Skin of body (tissue), 2 donors: ENCODE measurements around the gene CDKN2AIP. TPM values are rescaled to one million over a fixed set of nuclear protein-coding genes. Genes with fewer than 3 reads are reported as not detected.

Experiments used
- DNase-seq: peaks from one replicate; lab custom pipeline; 2025; lab: John Stamatoyannopoulos, UW
- total RNA-seq: library from RNA; depleted of rRNA; stranded (reverse); fragments of >200 nt; gene quantifications from one replicate; pipeline ENCODE4 v1.2.3, GENCODE V29; 2014

CDKN2AIP gene
- total RNA-seq, 1 donor from 2014 or later, result 18.0 TPM

DNA sequence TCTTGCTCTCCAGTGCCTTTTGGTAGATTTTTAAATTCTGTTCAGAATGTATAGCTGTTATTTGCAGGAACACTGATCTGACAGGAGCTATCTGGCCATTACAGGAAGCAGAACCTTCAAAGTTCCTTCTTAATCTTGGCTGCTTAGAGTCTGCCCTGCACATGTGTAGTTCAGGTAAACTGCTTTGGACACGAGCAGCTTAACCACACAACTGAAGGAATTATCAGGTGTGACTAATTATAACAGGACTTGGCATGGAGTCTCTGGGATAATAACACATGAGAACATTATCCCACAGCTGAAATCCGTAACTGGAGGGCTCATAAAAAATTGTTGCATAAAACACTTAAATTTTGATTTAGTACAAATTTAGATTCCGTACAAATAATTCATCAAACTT is 48.8 kb downstream of the CDKN2AIP start:
- no peak for DNase-seq

DNA sequence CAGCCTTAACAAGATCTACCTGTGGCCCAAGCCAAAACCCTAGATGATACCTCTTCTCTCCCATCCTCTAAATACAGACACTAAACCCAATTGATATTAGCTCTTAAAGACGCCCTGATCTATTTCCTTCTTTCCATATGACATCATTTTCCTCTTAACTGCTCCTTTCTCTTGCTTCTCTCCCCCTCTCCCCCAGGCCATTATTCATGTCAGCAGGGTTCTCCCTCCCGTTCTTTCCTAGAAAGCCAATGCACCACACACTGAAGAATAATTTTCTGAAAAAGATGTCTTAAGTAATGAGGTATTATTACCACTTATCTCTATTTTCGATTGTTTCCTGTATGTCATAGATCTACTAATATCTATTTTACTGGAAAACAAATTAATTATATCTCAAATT is 50.7 kb downstream of the CDKN2AIP start:
- peak; percentile 44 for DNase-seq

Other genes with a start within 250 kb of the CDKN2AIP start
- gene CLDN22, start 124.4 kb upstream of the CDKN2AIP start, total RNA-seq, result not detected
- not detected for gene CLDN24, start 122.2 kb upstream of the CDKN2AIP start, total RNA-seq
- 13.2 TPM for gene ING2, start 60.4 kb downstream of the CDKN2AIP start, total RNA-seq
- 15.7 TPM for gene RWDD4, start 214.5 kb downstream of the CDKN2AIP start, total RNA-seq
- gene TRAPPC11, start 214.7 kb downstream of the CDKN2AIP start, total RNA-seq, result 58.2 TPM